ENCODE data around the gene DPPA3. TPM values are rescaled to one million over a fixed set of nuclear protein-coding genes. Genes with fewer than 3 reads are reported as not detected.

Gene DPPA3
- total and polyA plus RNA-seq, 2 of the 8 experiments (the other 6 are each of a cell fraction or from before 2014, with no cell fraction given), result 0.30 to 1.2 TPM

- no peak overlapping the region for H3K56ac ChIP-seq (replicated peaks; ENCODE audit: insufficient read length, low read depth, low read length)
- POLR2A ChIA-PET (ENCODE audit: partially characterized antibody), result no interaction called here
- no peak overlapping the region for H3K23ac ChIP-seq (ENCODE audit: insufficient read length)
- WGBS, 2 experiments (ENCODE audit: extremely low coverage in 1 of 2, insufficient coverage in 1 of 2, insufficient read length in 1 of 2, insufficient replicate concordance in 2 of 2, low coverage in 1 of 2, low lambda C conversion rate in 2 of 2, missing lambda C conversion rate in 1 of 2), result 91% methylated on average over 4 of the region's 5 CpGs; no CpG with 5 or more reads in 1 of the 2 experiments
- H3K4ac ChIP-seq (replicated peaks; ENCODE audit: insufficient read length, low read depth, low read length), result no peak overlapping the region
- H3K4me2 ChIP-seq (ENCODE audit: insufficient read depth in 1 of 2, low read depth in 2 of 2, low read length in 2 of 2), result no peak overlapping the region
- H2AFZ ChIP-seq (ENCODE audit: low read length), result no peak overlapping the region
- H3K18ac ChIP-seq (ENCODE audit: extremely low read depth, low read length), result no peak overlapping the region
- H2BK15ac ChIP-seq (ENCODE audit: low read length), result no peak overlapping the region
- H4K20me1 ChIP-seq (replicated peaks in 1 of 2; ENCODE audit: control insufficient read depth in 1 of 2, insufficient read depth in 2 of 2, low read length in 2 of 2), result no peaks in the 10 kb centered on the region
- FAIRE-seq, result no peak
- H3K23me2 ChIP-seq (ENCODE audit: low read depth, low read length), result no peaks in the 10 kb centered on the region
- no peak overlapping the region for H3K14ac ChIP-seq (ENCODE audit: insufficient read length)
- no peak overlapping the region for H2BK12ac ChIP-seq (ENCODE audit: low read depth, low read length)
- H3K27me3 ChIP-seq (replicated peaks in 1 of 4; ENCODE audit: control insufficient read depth in 3 of 4, extremely low read depth in 1 of 4, insufficient read depth in 3 of 4, low read length in 3 of 4), result no peaks in the 10 kb centered on the region; a peak in 1 of 7 replicates
- no peaks in the 10 kb centered on the region for H3K4me1 ChIP-seq (replicated peaks in 1 of 4; ENCODE audit: control insufficient read depth in 3 of 4, insufficient read depth in 4 of 4, low read length in 3 of 4)
- no peak overlapping the region for H2BK5ac ChIP-seq (ENCODE audit: low read depth, low read length)
- no peak overlapping the region for H4K5ac ChIP-seq (ENCODE audit: insufficient read length, low read depth, low read length)
- CTCF ChIA-PET (ENCODE audit: partially characterized antibody), result interaction anchor here (0.6 to 3.7 kb wide), 18 partner anchors 8 to 571 kb away, joined by 3 to 23 read pairs (median 3); no protein-coding TSS in a partner anchor
- no peaks in the 10 kb centered on the region for H3K9me3 ChIP-seq (ENCODE audit: insufficient read depth in 2 of 2, low read depth in 1 of 2, low read length in 1 of 2)
- H3K36me3 ChIP-seq (ENCODE audit: control insufficient read depth in 2 of 4, insufficient read depth in 4 of 4, low read length in 3 of 4), result no peaks in the 10 kb centered on the region
- no peak overlapping the region for H2AK5ac ChIP-seq (ENCODE audit: low read depth, low read length)
- H3K4me3 ChIP-seq (ENCODE audit: extremely low read depth in 1 of 4, insufficient read depth in 2 of 4, low read depth in 3 of 4, low read length in 4 of 4), result no peak overlapping the region
- no peak overlapping the region for H3K9ac ChIP-seq (replicated peaks in 1 of 4; ENCODE audit: extremely low read depth in 1 of 4, low read depth in 3 of 4, low read length in 3 of 4)
- no peak overlapping the region for H4K91ac ChIP-seq (replicated peaks; ENCODE audit: insufficient read length, low read length)
- H4K8ac ChIP-seq (ENCODE audit: extremely low read depth, insufficient read depth, low read length), result no peak overlapping the region
- DNase-seq (ENCODE audit: low read depth in 1 of 2, low spot score in 2 of 2), result no peak
- no peak overlapping the region for H3K27ac ChIP-seq (ENCODE audit: low read depth, low read length)
- H2BK20ac ChIP-seq (ENCODE audit: low read length), result no peak overlapping the region
- H3K79me1 ChIP-seq (ENCODE audit: low read depth, low read length), result no peaks in the 10 kb centered on the region
- no peaks in the 10 kb centered on the region for H3K79me2 ChIP-seq (ENCODE audit: control insufficient read depth in 1 of 2, insufficient read depth in 2 of 2, low read length in 2 of 2)
- no peak overlapping the region for H2BK120ac ChIP-seq (replicated peaks; ENCODE audit: low read depth, low read length)
- TF ChIP-seq ATF2 (IDR thresholded peaks at IDR 0.05; ENCODE audit: low read length), result no peak
- no peak for TF ChIP-seq PHF8 (conservative IDR thresholded peaks at IDR 0.05; ENCODE audit: low read depth, low read length)
- TF ChIP-seq ASH2L (IDR thresholded peaks at IDR 0.05; ENCODE audit: low read length), result no peak
- TF ChIP-seq SIRT6 (IDR thresholded peaks at IDR 0.05; ENCODE audit: low read length), result no peak
- no peak for TF ChIP-seq SRF (IDR thresholded peaks at IDR 0.05; ENCODE audit: low read depth, low read length)
- TF ChIP-seq NANOG (IDR thresholded peaks at IDR 0.05; ENCODE audit: insufficient read depth, low read depth, low read length, poor library complexity, severe bottlenecking), result no peak
- TF ChIP-seq KDM5A (IDR thresholded peaks at IDR 0.05; ENCODE audit: low read length), result no peak
- TF ChIP-seq EP300 (IDR thresholded peaks at IDR 0.05; ENCODE audit: borderline replicate concordance in 1 of 2, low read depth in 2 of 2, low read length in 2 of 2), result no peak
- no peak for TF ChIP-seq SIN3A (conservative IDR thresholded peaks at IDR 0.05 in 1 of 2, IDR thresholded peaks at IDR 0.05 in 1 of 2; ENCODE audit: low read depth in 1 of 2, low read length in 2 of 2)
- no peak for TF ChIP-seq RBBP5 (IDR thresholded peaks at IDR 0.05; ENCODE audit: borderline replicate concordance, low read depth, low read length)
- no peak for TF ChIP-seq E2F6 (IDR thresholded peaks at IDR 0.05)
- no peak for TF ChIP-seq CHD2 (IDR thresholded peaks at IDR 0.05; ENCODE audit: low read length)
These were observed 44.6 kb upstream of the DPPA3 start for GRCh38 chr12:7666595-7666994.
